ENCODE results near the gene F11R.
"Not testable (repeated sequence)": the region's sequence is repeated elsewhere in the genome, so short reads cannot be mapped to it uniquely, and the experiment has no call there.

Gene F11R

DNA sequence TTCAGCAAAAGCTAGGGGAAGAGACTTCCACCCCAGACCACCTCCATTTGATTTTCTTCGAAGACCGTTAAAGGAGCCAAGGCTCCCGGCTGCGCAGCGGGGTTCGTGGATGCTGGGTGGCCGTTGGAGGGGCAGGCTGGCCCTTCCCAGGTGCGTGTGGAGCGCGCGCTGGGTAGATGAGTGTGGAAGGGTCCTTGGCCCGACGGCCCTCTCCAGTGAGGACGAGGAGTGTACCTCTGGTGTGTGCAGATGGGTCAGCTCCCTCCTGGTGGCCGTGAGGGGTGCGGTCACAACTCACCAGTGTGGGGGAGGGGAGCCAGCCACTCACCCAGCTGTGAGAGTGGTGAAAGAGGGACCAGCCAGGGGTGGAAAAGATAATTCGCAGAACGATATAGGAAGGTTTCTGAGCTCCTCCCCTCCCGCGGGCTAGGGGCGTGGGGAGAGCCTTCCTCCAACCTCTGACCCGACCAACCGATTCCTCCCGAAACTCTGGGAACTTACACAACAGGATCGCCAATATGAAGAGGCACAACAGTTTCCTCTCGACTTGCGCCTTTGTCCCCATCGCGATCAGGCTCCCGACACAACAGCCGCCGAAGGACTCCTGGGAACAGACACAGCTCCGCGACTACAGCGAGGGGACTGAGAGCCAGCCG is at the start of gene F11R:
TSS of gene F11R (minus strand) at position 644 of the 656 bp plus-strand sequence. CDS start at position 565, 79 bp downstream.
- no peak for DNase-seq (ENCODE audit: low read depth in 1 of 2, low spot score in 1 of 2)

DNA sequence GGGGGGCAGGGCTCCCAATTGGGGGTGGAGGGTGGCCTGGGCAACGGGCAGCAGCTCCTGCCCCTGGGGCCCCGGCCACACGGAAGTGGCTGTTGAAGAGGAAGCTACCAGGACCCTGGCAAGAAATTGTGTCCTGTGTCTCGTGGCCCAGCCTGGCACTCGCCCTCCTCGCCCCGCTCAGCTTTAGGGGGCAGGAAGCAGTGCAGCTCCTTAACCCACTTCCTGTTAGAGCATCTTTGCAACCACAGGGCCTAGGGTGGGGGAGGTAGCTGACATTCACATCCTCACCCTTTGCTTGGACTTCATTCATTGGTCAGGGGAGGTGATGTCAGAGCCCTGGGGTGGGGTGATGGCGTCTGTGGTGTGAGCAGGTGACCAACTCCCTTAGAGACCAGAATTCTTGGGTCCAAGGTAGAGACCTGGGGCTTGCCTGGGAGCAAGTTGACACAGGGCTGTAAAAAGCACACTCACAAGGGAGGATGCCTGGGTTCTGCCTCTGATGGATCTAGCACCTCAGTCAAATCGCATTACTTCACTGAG is 48.8 kb upstream of the F11R start, which contains the start of gene ARHGAP30:
TSS of gene ARHGAP30 (minus strand) at position 161 of the 540 bp plus-strand sequence. CDS start 267 bp downstream, outside the sequence.
- peak; percentile 42 to 77 for DNase-seq (ENCODE audit: low read depth in 1 of 2, low spot score in 1 of 2)

DNA sequence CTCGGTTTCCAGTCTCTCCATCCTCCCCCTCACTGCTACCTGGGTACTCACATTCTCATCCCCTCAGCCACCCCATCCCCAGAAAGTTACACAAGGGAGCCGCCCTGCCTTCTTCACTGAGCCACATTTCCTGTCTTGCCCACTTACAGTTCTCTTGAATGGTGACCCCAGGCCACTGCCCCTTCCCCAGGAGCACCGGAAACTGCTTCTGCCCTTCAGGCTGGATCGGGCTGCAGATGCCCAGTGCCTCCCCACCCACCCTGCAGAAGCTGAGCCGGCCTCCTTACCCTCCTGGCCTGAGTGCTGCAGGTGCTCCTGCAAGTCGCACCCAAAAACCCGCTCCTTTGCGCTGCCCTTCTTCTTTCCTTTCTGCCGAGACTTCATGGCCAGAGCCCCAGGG is 48.3 kb upstream of the F11R start:
- no peak for DNase-seq (ENCODE audit: low read depth in 1 of 2, low spot score in 1 of 2)

DNA sequence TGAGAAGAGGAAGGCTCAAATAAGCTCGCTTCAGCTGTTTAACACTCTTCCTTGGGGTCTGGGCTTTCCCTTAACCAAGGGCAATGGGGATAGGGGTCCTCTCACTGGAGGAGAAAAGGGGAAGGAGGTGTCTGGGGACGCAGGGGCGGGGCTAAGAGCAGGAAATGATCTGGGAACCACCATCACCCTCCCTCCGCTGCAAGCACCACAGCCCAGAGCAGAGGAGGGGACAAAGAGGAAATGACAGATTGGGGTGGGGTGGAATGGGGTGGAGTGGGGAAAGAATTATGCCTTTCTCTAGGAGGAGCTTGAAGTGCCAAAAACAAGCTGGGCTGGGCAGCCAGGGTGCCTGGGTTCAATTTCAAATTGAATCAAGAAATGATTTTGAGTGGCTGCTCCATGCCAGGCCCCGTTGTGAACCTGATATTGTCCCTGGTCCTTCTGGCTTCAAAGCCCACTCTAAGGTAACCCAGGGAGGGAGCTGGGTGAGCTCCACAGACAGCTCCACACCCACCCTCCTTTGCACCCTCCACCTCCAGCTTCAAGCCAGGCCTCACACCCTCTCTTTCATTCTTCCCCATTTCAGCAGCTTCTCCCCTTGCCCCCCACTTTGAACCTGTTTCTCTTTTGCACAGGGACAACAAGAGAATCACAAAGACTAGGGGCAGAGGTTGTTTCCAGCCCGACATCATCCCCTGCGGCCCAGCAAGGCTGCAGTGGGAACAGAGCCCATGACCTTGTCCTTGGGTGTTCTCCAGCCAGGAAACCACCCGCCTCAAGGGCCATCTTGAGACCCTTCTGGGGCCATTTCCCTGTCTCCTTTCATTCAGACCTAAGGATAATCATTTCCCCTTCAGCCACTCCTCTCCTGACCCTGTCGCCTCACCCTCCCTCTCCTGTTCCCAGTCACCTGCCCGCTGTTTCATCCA is 47.6 kb upstream of the F11R start:
- DNase-seq (ENCODE audit: low read depth in 1 of 2, low spot score in 1 of 2): peak; percentile 40 to 66

DNA sequence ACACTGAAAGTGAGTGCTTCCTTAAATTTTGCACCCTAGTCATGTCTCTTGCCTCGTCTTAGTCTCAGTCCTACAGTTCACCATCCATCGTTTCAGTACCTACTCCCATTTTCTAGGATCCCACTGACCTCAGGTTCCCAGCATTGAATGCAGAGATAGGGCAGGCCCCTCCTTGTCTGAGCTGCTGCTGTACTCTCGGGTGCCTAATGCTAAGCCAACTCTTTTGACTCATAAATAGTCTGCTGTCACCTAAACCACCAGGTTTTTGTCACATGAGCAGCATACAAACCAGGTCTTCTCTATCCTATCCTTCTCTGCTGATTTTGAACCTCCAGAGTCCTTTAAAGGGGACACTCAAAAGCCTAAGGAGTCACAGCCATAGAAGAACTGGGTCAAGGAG is 45.7 kb upstream of the F11R start:
- no peak for DNase-seq (ENCODE audit: low read depth in 1 of 2, low spot score in 1 of 2)

DNA sequence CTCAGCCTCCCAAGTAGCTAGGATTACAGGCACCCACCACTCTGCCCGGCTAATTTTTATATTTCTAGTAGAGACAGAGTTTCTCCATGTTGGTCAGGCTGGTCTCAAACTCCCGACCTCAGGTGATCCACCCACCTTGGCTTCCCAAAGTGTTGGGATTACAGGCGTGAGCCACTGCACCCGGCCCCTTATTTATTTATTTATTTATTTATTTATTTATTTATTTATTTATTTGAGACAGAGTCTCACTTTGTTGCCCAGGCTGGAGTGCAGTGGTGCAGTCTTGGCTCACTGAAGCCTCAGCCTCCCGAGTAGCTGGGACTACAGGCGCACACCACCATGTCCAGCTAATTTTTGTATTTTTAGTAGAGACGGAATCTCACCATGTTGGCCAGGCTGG is 44.7 kb upstream of the F11R start:
- DNase-seq (ENCODE audit: low read depth in 1 of 2, low spot score in 1 of 2): not testable (repeated sequence)

DNA sequence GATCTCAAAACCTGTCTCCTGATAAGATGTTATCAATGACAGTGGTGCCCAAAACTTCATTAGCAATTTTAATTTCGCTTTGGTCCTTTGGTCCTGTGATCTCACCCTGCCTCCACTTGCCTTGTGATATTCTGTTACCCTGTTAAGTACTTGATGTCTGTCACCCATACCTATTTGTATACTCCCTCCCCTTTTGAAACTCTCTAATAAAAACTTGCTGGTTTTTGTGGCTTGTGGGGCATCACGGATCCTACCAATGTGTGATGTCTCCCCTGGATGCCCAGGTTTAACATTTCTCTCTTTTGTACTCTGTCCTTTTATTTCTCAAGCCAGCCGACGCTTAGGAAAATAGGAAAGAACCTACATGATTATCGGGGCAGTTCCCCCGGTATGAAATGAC is 43.0 kb upstream of the F11R start:
- not testable (repeated sequence) for DNase-seq (ENCODE audit: low read depth in 1 of 2, low spot score in 1 of 2)

DNA sequence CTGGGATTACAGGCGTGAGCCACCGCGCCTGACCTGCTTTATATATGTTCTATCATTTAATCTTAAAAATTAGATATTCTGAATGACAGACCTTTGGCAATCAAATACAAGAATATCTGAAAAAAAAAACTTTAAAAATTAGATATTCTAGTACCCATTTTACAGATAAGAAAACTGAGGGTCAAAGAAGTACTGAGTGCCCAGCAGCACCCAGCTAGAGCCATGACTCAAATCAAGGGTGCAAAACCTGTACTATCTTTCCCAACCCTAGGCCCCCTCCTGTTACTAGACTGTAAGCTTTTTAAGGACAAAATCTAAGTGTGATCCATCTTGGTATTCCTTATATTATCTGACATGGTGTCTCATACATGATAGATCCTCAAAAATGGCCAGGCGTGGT is 40.5 kb upstream of the F11R start:
- no peak for DNase-seq (ENCODE audit: low read depth in 1 of 2, low spot score in 1 of 2)

DNA sequence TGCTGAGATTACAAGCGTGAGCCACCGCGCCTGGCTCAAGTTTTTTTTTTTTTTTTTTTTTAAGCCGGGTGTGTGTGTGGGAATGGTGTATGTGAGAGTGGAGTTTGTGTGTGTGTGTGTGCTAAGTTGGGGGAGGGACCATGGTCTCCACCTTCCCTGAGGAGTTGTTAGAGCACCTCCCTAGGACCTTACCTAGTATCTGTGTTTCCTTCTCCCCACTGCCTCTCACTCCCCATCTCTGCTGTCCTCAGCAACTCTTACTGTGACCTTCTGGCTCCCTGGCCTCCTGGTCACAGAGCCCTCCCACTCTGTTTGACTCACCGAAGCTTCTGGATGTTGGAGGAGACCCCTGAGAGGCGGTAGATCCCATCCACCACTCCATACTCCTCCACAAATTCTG is 38.3 kb upstream of the F11R start:
- no peak for DNase-seq (ENCODE audit: low read depth in 1 of 2, low spot score in 1 of 2)

DNA sequence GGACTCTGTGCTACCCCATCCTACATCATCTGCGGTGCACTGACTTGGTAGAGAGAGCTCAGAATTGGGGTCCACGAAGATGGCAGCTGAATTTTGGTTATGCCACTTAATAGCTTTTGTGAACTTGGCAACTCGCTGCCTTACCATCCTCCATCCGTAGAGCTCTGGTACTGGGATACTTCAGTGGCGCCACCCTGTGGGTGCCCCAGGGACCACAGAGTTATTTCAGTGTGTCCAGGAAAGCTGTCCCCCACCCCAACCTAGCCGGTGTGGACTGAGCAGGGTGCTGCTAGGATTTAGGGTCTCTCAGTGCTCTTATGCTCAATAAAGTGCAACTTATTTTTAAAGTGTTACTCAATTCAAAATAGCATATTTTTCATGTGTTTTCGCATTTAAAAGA is 33.9 kb upstream of the F11R start:
- no peak for DNase-seq (ENCODE audit: low read depth in 1 of 2, low spot score in 1 of 2)

DNA sequence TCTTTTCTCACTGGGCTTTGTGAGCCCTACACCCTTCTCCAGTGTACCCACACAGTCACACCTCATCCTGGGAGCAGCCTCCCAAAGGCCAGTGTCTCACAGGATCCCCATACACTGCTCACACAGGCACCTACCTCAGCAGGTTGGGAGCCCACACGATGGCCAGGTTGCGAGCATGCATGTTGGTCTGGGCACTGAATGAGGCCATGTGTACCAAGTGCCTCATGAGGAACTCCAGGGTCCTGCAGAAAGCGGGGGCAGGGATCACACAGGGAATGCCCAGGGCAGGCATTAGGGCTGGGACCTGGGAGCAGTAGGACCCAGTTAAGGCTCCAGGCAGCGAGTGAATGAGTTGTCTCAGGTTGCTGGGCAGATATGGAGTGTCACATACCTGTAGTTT is 33.3 kb upstream of the F11R start:
- DNase-seq (ENCODE audit: low read depth in 1 of 2, low spot score in 1 of 2): no peak

DNA sequence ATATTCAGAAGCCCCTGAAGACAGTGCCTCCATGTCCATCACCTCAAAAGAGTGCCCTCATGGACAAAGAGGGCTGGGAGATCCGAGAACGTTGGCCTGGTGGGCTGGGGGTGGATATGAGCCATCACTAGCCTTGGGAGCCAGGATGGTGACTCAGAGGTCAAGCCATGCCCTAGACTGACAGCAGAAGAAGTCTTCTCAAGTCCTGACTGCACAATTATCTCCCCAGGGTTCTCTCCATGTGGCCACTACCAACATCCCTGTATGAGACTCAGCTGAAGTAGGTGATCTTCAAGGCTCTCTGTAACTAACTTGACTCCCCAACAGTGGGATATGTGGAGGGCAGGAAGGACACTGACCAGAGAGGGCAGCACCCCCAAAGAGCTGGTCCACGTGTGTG is 31.9 kb upstream of the F11R start:
- no peak for DNase-seq (ENCODE audit: low read depth in 1 of 2, low spot score in 1 of 2)

DNA sequence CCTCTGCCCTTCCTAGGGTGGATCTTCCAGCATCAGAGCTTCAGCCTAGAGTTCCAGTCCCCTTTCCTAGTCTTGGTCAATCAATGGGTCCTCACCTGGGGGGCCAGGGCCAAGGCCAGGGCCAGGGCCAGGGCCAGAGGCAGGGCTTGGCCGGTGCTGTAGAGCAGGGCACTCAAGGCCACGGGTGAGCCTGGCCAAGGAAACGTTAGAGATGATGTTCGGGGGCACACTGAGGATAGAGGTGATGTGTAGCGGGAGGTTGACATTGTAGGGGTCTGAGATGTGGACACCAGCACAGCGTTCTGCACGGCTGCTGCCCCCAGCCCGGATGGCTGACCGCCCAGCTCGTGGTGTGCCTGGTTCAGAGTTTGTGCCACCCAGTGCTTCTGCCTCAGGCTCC is 30.3 kb upstream of the F11R start:
- no peak for DNase-seq (ENCODE audit: low read depth in 1 of 2, low spot score in 1 of 2)

DNA sequence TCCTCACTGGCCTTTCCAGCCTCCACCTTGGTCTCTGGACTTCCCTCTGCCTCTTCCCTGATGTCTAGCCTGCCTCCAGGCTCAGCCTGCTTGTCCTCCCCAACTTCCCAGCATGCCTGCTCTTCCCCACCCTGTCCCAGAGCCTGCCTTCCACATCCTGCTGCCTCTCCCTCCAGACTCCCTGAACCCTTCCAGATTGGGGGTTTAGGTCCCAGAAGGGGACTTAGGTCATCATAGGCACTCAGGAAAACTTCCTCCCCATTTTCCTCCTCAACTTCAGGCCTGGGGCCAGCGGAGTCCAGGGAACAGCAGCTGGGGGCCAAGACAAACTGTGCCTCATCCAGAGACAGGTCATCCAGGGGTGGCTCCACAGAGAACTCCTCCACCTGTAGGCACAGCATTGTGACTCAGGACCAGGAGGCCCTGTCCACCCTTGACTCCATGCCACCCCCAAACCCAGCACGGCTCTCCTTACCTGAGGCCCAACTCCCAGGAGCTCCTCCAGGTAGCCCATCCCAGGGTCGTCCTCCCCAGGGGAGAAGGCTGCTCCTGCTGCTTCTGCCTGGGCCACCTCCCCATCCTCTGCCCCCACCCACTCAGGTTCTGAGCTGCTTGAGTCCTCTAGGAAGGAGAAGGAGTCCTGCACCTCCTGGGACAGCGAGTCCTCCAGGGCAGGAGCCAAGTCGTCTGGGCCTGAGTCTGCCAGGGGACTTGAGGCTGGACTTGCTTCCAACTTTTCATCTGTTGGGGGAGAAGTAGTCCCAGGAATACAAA is 28.2 kb upstream of the F11R start:
- no peak for DNase-seq (ENCODE audit: low read depth in 1 of 2, low spot score in 1 of 2)

DNA sequence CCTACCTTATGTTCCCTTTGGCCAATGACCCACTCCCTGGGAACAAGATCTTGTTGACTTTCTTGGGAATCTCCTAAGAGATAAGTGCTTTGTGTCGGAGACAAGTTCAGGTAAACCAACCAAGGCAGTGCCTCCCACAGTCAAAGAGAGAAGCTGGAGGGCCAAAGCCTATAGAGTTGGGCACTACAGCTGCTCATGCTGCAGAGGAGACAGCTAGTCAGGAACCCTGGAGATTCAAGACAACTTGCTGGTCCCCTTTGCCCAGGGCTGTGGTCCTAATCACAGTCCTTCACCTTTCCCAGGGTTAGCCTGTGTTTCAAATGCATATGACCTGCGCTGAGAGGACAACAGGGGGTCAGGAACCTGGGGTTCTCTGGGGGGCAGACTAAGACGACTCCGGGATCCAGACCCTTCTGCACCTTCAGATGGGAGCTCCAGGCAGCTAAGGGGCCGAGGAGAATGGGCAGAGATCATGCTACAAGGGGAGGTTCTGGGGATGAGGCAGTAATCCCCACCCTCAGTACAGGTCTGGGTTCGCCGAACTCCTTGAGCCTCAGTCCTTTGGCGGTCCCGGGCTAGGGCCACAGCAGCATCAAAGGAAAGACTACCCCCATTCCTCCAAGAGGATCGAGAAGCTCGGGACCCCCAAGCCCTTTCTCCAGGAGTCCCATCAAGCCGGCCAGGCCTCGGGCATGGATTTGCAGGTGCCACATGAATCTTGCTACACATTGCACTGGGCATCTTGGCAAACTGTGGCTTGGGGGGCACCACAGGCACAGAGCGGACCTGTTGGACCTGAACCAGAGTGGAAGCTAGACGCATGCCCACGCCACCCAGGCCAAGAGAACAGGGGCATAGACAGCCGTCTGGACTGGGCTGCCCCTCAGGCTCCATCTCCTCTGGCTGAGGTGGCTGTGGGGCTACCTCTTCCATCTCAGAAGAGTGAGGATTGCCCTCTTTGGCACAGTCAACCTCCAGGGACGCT is 26.8 kb upstream of the F11R start:
- DNase-seq (ENCODE audit: low read depth in 1 of 2, low spot score in 1 of 2): no peak

DNA sequence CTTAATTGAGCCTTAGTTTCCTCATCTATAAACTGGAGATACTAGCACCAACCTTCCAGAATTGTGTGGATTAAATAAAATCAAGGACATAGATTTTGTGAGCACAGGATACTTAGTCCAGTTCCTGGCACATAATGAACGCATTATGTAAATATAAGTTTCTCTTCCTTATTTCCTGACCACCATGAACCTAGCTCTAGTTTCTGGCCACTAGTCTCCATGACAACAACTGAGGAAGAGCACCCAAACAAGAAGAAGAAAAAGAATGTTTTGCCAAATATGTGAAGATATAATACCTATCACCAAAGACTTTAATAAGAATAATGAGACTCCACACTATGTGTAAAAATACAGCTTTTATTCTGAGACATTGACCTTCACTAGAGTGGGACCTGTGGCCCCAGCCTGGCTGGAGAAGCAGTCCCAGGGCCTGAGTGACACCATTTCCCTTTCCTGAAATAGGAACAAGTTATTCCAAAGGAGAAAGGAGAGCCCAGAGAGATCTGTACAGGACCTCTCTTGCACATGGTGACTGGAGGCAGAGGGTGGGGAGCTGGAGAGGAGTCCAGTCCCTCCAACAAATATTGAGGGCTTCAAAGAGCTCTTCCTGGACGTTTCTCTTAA is 25.8 kb upstream of the F11R start:
- DNase-seq (ENCODE audit: low read depth in 1 of 2, low spot score in 1 of 2): no peak

DNA sequence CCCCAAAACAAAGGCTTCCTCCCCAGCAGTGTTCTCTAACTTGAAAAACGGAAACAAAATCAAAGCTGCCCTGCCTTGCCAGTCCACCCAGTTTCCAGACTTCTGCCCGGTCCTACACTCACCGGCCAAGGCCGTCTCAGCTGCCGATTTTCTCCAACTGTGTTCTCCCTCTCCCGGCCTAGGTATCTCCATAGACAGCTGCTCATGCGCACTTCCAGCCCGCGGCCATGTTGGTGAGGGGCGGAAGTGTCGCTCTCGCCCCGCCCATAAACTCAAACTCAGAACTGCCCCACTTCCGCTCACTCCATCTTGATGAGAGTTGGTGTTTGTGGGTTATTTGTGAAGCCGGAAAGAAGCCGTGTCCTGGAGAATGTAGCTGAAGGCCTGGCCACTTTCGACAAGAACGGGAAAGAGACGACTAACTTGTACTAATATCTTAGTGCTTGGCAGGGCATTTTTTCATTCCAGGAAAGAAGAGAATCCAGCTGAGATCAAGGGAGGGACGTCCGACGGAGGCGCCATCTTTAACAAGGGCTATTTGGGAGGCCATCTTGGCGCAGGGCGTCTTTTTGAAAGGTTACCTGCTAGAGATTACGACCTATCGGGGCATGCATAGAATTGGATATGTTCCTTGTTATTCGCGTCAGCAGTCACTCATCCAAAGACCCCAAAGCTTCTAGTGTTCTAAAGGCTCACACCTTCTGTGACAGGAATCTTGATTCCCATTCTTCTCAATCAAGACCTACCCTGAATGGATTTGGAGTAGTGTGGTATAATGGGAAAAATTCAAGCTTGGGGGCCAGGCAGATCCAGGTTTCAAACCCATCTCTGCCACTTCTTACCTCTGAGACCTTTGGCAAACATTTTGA is 25.0 kb upstream of the F11R start, which contains the start of gene USF1:
TSS of gene USF1 (minus strand) at position 242 of the 869 bp plus-strand sequence. CDS start 2,702 bp downstream, outside the sequence.
- peak; percentile 87 to 89 for DNase-seq (ENCODE audit: low read depth in 1 of 2, low spot score in 1 of 2)

DNA sequence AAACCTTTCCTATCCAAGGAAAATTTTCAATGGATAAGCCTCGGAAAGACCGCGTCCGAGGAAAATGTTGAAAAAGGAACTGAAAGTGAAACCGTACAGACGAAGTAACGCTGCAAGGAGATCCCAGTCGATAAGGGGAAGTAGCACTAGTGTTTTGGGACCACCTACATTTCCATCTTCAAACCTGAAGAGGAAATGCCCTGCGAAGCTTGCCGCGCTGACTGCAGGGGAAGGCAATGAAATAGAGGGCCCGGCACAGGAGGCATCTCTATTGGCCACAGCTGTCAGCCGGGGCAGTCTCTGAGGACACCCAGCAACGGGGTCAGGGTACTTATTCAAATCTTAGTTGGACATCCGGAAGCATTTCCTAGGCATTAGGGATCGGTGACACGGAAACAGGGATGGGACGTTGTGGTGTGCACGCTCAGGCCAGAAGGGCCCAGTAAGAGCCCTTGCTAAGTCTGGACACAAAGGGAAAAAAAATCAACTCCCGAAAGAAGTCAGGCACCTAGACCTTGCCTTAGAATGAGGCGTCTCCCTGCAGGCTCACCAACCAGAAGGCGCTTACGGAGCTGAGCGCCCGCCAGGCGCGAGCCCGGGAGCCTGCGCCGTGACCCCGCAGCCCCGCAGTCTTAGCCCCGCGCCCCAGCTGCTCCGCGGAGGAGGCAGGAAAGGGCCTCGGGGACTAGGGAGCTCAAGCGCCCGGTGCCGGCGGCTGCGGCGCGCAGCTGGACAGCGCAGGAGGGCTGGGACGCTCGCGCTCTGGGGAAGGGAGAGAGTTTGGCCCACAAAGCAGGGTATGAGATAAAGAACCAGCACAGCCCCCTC is 24.2 kb upstream of the F11R start:
- peak in 1 of 2 donors; percentile 43 for DNase-seq (ENCODE audit: low read depth in 1 of 2, low spot score in 1 of 2)
